Measurements from ENCODE around the gene HEYL.

DNA sequence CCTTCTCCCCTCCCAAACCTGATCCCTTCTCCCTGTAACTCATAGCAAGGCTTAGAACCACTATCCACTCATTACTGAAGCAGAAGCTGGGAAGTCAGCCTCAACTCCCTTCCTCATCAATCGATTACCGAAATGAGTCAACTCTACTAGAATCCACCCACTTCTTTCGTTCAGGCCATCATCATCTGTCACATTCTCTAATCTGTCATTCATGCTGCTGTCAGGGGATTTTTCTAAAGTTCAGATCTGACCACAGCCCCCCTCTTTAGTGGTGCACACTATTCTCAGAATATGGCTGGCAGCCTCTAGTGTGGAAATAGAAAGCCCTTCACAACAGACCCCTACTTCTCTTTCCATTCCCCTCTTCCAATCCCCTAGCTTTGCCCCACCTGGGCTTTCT lies 27.3 kb upstream of the HEYL start:
- TF ChIP-seq YY1 (IDR thresholded peaks at IDR 0.05; ENCODE audit: insufficient read depth, insufficient read length) (no peak), SUZ12 (IDR thresholded peaks at IDR 0.05; ENCODE audit: extremely low read depth, insufficient read depth, insufficient read length) (no peak), ZNF274 (IDR thresholded peaks at IDR 0.05; ENCODE audit: low read depth, low read length) (no peak)
